Upper lobe of right lung (tissue), 1 donor: Measurements from ENCODE around the gene TENT5C. TPM values are rescaled to one million over a fixed set of nuclear protein-coding genes. Genes with fewer than 3 reads are reported as not detected.

ENCODE experiments used
- ATAC-seq: fragments of 200-7000 bp; cut with Tn5 transposase; one replicate; pipeline ENCODE4 v1.9.1; 2020; ENCODE audit warnings: mild to moderate bottlenecking, moderate library complexity
- DNase-seq: peaks from one replicate; pipeline ENCODE4 v3.0.0-alpha.2; 2020
- H3K27ac ChIP-seq: fragments of 200-600 bp; one replicate; pipeline ENCODE4 v1.8.0; 2022
- H3K27me3 ChIP-seq: fragments of 200-600 bp; one replicate; pipeline ENCODE4 v1.8.0; 2022; ENCODE audit warnings: mild to moderate bottlenecking
- H3K36me3 ChIP-seq: fragments of 200-600 bp; one replicate; pipeline ENCODE4 v1.8.0; 2022
- H3K4me1 ChIP-seq: fragments of 200-600 bp; one replicate; pipeline ENCODE4 v1.8.0; 2022
- H3K4me3 ChIP-seq: fragments of 200-600 bp; one replicate; pipeline ENCODE4 v1.8.0; 2022; ENCODE audit warnings: mild to moderate bottlenecking
- H3K9me3 ChIP-seq: fragments of 200-600 bp; one replicate; pipeline ENCODE4 v1.8.0; 2022
- intact Hi-C: fragments of 100-400 bp; cut with DNase I; formaldehyde crosslinking; loops from one replicate; pipeline ENCODE4 v1.11.0; 2022
- total RNA-seq: library from RNA; stranded (reverse); fragmentation: NEBNext Ultra II Directional; extraction: Animal tissue kit (Norgen Biotek cat#: 25700); gene quantifications from one replicate; pipeline ENCODE4 v1.2.1, GENCODE V29; 2021
- TF ChIP-seq, protein P1 (sequence below): fragments of 200-600 bp; IDR thresholded peaks from one replicate; pipeline ENCODE4 v1.8.0; 2022; ENCODE audit warnings: antibody characterized with exemption
- donor health status: DM: no; HTN: yes; CAD: no; lungs with severe emphysema.

The TENT5C gene
- total RNA-seq, 1 donor from 2014 or later: 13.7 TPM

DNA sequence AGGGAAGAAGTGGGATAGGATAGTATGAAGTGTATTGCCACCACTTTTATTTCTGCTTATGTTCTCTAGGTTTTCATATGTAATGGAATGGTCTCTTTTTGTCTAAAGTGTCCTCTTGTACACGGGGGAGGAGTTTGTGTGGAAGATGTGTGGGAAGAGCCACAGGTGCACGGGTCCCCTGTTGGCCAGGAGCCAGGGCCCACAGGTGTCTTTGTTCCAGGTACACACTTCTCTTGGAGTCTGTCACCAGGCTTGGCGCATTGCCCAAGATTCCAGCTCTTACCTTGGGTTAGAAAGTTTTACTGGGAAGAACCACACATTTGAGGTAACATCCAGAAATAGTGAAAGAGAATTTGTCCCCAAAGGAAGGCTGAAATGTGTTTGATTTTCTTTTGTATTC is 10.5 kb downstream of the TENT5C start:
- Histone ChIP-seq H3K27ac (no peak overlapping the region), H3K36me3 (no peaks in the 10 kb centered on the region), H3K27me3 (no peaks in the 10 kb centered on the region), H3K4me3 (no peak overlapping the region), H3K9me3 (no peaks in the 10 kb centered on the region), H3K4me1 (peaks cover 12% of the 10 kb centered on the region)
- TF ChIP-seq, protein P1, sequence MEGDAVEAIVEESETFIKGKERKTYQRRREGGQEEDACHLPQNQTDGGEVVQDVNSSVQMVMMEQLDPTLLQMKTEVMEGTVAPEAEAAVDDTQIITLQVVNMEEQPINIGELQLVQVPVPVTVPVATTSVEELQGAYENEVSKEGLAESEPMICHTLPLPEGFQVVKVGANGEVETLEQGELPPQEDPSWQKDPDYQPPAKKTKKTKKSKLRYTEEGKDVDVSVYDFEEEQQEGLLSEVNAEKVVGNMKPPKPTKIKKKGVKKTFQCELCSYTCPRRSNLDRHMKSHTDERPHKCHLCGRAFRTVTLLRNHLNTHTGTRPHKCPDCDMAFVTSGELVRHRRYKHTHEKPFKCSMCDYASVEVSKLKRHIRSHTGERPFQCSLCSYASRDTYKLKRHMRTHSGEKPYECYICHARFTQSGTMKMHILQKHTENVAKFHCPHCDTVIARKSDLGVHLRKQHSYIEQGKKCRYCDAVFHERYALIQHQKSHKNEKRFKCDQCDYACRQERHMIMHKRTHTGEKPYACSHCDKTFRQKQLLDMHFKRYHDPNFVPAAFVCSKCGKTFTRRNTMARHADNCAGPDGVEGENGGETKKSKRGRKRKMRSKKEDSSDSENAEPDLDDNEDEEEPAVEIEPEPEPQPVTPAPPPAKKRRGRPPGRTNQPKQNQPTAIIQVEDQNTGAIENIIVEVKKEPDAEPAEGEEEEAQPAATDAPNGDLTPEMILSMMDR: no peak
- ATAC-seq (no peak), DNase-seq (no peak)
- intact Hi-C loops: no loop called here

DNA sequence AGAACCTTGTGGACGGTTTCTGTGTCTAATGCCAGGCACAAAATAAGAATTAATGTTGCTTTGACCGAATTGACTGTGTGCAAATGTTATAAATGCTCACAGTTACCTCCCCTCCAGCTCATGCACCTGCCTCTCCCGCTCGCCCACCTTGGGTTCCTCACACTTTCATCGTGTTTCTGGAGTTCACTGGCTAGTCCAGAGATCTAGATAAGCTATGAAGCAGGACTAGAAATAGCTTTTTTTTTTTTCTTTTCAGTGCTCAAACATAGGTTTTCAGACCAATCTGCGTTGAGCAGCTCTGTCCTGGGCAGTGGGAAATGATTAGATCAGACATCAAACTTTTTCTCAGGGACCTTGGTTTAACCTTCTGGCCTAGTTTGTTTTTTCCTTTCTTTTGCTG is 11.1 kb downstream of the TENT5C start:
- DNase-seq (no peak), ATAC-seq (no peak)
- Histone ChIP-seq H3K27ac (no peak overlapping the region), H3K36me3 (no peaks in the 10 kb centered on the region), H3K27me3 (no peaks in the 10 kb centered on the region), H3K4me3 (no peak overlapping the region), H3K9me3 (no peaks in the 10 kb centered on the region), H3K4me1 (peaks cover 12% of the 10 kb centered on the region)
- TF ChIP-seq, protein P1: no peak
- intact Hi-C loops: no loop called here

DNA sequence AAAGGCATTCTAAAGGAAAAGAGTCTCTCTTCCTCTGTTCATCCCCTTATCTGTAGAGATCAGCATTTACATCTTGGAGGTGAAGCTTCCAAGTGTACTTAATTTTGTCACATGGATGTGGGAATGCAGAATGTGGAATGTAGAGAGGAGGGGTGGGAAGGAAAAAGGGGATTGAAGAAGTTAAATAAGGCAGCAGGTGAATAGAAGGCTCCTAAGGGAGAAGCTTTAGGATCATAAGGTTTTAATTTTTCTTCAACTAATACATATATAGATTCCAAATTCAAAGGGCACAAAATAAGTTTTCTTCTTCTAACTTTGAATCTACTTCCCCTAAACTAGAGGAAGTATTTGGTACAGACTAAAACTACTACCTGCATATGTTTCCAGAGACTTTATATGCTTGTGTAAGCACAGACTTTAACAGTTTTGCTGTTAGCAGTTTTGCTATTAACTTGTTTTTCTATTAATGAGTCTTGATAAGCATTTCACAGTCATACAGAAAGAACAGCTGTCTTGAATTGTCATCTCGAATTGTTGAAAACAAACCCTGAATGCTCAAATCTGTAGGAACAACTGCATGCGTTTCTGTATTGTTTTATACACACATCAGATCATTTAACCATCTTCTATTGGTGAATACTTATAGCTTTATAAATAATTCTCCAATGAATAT is 12.7 kb downstream of the TENT5C start:
- no peak overlapping the region for H3K4me3 ChIP-seq
- ATAC-seq (no peak), DNase-seq (no peak)
- no peaks in the 10 kb centered on the region for H3K27me3 ChIP-seq
- H3K9me3 ChIP-seq: no peaks in the 10 kb centered on the region
- no peak overlapping the region for H3K27ac ChIP-seq
- intact Hi-C loops: no loop called here
- TF ChIP-seq, protein P1: no peak
- peaks cover 2% of the 10 kb centered on the region for H3K36me3 ChIP-seq
- H3K4me1 ChIP-seq: peaks cover under 1% of the 10 kb centered on the region

DNA sequence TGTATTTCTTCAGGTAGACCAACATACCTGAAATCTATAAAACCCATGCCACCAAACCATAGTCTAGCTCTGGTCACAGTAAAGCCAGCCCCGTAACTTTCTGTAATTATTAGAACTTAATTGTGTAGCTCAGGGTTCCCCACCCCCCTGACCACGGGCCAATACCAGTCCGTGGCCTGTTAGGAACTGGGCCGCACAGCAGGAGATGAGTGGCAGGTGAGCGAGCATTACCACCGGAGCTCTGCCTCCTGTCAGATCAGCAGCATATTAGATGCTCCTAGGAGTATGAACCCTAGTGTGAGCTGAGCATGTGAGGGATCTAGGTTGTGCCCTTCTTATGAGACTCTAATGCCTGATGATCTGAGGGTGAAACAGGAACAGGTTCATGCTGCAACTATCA is 14.6 kb downstream of the TENT5C start:
- DNase-seq: no peak
- H3K27ac ChIP-seq: no peak overlapping the region
- H3K9me3 ChIP-seq: no peaks in the 10 kb centered on the region
- TF ChIP-seq, protein P1: no peak
- H3K4me1 ChIP-seq: no peaks in the 10 kb centered on the region
- intact Hi-C loops: no loop called here
- no peak for ATAC-seq
- no peak overlapping the region for H3K4me3 ChIP-seq
- H3K36me3 ChIP-seq: peaks cover 2% of the 10 kb centered on the region
- no peaks in the 10 kb centered on the region for H3K27me3 ChIP-seq

GRCh38 chr1:117621316-117621715 is 15.5 kb downstream of the TENT5C start:
- no peak for ATAC-seq

More at GRCh38 chr1:117621316-117621715, 15.5 kb downstream of the TENT5C start:
- Histone ChIP-seq H3K27me3 (no peaks in the 10 kb centered on the region), H3K4me1 (no peaks in the 10 kb centered on the region), H3K36me3 (peaks cover 2% of the 10 kb centered on the region), H3K27ac (no peak overlapping the region), H3K9me3 (no peaks in the 10 kb centered on the region), H3K4me3 (no peak overlapping the region)
- intact Hi-C loops: no loop called here
- TF ChIP-seq, protein P1: no peak
- DNase-seq: no peak
